Stimulated activated CD4-positive, alpha-beta T cell treated with anti-CD3 and anti-CD28 coated beads, Interleukin-12 subunit alpha, Interleukin-12 subunit beta, amount 100 ng/mL, for 4 hours (primary cell): ENCODE results near the gene CTNNA1.
"Not testable (repeated sequence)": the region's sequence is repeated elsewhere in the genome, so short reads cannot be mapped to it uniquely, and the experiment has no call there.

Source experiments
- DNase-seq: peaks from one replicate; pipeline ENCODE4 v3.0.0-alpha.2; 2020

CTNNA1 gene

GRCh38 chr5:138903130-138903775 lies 150.0 kb downstream of the CTNNA1 start:
- DNase-seq = no peak

DNA sequence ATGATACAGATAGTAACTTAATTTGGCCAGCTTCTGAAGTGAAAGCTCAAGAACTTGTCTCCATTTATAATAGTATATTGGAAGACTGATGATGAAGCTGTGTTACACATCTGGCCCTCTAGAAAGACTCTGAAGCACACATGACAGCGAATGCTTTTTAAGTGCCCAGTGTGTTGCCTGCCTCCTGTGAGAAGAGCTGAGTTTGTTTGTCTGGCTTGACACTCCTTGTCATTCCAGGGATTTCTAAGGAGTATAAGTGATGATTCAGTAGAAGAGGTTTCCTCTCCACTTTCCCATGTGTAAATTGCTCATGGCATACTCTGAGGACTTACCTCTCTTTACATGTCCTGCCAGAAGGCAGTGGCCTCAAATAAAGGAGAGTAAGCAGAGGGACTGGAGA lies 152.3 kb downstream of the CTNNA1 start:
- no peak for DNase-seq

DNA sequence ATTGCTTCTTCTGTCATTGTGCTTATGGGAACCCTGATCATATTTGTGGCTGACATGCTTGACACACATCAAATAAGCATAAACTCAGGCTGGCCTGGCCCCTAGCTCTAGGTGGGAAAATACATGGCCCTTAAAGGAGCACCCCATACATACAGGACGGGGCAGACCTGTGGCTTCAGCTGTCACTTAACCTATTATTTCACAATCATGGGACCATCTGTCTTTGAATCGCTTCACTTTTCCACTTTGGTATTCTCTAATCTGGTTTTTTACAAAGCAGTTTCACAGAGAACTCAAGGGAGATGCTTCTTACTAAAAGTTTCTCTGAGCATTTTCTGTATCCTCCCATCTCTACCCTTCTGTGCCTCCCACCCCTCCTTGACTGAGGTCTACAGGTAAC lies 156.5 kb downstream of the CTNNA1 start:
- no peak for DNase-seq

- no peak for DNase-seq
These were observed 157.4 kb downstream of the CTNNA1 start for GRCh38 chr5:138910546-138911185.

DNA sequence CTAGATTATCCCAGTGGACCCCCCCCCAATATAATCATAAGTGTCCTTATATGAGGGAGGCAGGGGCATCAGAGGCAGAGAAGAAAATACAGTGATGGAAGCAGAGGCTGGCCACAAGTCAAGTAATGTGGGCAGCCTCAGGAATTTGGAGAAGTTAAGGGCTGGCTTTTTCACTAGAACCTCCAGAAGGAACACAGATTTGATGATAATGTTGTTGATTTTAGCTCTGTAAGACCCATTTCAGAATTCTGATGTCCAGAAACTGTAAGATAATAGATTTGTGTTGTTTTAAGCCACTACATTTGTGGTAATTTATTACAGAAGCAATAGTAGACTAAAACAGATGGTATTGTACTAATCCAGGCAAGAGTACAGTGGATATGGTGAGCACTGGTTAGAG lies 158.2 kb downstream of the CTNNA1 start:
- no peak for DNase-seq

- DNase-seq = no peak
These were observed 158.9 kb downstream of the CTNNA1 start for GRCh38 chr5:138912093-138912492.

- DNase-seq = no peak
These were observed 160.5 kb downstream of the CTNNA1 start for GRCh38 chr5:138913773-138914172.

GRCh38 chr5:138914338-138914737 lies 161.1 kb downstream of the CTNNA1 start:
- DNase-seq = no peak

GRCh38 chr5:138918686-138919085 lies 165.5 kb downstream of the CTNNA1 start:
- no peak for DNase-seq

- no peak for DNase-seq
These were observed 167.0 kb downstream of the CTNNA1 start for GRCh38 chr5:138920181-138920580.

DNA sequence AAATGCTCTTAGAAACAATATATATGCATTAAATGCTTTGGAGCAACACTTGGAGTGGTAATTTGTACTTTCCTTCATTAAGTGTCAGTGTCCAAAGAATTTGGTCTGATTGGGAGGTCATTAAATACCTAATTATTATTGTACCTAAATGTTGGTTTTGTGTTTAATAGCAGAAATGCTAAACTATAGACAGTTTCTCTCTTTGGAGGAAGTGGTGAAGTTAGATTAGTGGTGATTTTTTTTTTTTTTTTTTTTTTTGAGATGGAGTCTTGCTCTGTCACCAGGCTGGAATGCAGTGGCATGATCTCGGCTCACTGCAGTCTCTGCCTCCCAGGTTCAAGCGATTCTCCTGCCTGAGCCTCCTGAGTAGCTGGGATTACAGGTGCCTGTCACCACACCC lies 168.1 kb downstream of the CTNNA1 start:
- not testable (repeated sequence) for DNase-seq

- no peak for DNase-seq
These were observed 169.3 kb downstream of the CTNNA1 start for GRCh38 chr5:138922494-138922893.

DNA sequence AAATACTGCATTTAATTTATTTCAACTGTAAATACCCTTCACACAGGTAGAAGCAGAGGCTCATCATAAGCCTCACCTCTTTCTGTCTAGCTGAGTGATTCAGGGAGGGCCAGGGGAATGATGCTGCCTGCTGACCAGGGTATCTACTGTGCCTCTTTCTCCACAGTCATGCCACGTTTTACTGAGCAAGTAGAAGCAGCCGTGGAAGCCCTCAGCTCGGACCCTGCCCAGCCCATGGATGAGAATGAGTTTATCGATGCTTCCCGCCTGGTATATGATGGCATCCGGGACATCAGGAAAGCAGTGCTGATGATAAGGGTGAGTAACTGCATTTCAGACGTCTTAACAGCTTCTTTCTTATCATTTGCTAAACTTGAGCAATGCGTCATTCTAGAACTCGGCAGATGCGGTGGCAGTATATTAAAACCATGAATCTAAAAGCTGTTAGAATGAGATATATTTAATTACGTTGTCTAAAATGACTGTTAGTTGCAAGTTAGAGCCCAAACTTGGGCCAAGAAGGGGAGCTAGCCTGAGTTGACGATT lies 171.9 kb downstream of the CTNNA1 start:
- no peak for DNase-seq

GRCh38 chr5:138926257-138926656 lies 173.0 kb downstream of the CTNNA1 start:
- no peak for DNase-seq

DNA sequence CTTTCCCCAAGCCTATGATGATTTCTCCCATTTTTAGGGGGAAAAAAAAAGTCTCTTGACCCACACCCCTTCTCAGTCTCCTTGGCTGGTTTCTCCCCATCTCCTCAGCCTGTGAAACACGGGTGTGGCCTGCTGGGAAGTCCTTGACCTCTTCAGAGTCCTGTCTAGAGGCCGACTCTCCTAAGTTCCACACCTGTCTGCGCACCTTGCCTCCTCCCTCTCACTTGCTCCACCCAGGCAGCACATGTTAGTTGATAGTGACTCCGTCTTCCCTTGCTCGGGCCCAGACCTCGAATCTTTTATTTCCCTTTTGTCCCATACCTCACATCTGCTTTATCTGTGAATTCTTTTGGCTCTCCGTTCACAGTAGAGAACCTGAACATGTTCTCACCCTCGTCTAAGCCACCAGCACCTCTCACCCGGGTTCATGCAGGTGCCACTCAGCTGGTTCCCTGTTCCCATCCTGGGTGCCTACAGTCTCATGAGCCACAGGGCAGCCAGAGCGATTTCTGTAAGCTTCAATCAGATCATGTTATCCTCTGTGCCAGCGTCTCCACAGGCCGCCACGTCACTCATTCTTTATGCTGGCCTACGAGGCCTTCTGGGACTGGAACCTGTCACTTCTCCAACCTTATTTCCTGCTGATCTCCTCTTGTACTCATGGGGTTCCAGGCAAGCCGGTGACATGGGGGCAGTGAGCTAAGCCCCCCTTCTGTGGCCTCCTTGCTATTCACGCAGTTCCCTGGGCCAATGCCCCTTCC lies 173.6 kb downstream of the CTNNA1 start:
- no peak for DNase-seq

DNA sequence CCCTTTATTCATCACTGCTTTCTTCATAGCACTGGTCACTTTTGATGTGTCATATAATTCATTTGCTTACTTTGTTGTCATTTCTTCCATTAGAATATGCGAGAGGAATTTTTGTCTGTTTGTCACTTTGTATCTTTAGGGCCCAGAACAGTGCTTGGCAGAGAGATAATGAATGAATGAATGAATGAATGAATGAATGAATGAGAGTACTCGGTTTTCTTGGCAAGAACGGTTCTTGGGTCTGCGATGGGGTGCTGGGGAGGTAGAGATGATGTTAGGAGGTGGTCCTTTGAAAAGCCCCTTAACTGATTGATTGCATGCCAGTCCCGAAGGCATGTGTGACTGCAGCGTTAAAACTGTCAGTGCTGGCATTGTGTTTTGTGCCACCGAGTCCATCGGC lies 174.3 kb downstream of the CTNNA1 start:
- DNase-seq = no peak

- DNase-seq = no peak
These were observed 174.8 kb downstream of the CTNNA1 start for GRCh38 chr5:138927979-138928378.

GRCh38 chr5:138929571-138929955 lies 176.3 kb downstream of the CTNNA1 start:
- DNase-seq = no peak

DNA sequence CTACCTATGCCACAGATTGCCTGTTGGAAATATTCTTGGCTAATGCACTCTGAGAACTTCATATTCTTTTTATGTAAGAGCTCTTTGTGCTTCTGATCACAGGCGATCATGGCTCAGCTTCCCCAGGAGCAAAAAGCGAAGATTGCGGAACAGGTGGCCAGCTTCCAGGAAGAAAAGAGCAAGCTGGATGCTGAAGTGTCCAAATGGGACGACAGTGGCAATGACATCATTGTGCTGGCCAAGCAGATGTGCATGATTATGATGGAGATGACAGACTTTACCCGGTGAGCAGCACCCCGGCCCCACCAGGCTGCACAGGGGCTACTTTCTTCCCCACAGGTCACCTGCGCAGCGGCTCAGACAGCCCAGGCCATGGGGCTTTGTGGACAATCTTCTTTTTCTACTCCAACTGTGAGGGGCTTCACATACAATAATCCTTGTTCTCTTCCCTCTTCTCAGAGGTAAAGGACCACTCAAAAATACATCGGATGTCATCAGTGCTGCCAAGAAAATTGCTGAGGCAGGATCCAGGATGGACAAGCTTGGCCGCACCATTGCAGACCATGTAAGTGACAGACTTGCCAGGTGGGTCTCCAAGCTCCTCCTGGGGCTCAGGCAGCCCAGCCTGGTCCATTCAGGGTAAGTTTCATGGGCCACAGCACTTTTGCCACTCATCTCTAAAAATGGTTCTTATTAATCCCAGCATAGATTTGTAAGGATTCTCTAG lies 177.3 kb downstream of the CTNNA1 start:
- no peak for DNase-seq

DNA sequence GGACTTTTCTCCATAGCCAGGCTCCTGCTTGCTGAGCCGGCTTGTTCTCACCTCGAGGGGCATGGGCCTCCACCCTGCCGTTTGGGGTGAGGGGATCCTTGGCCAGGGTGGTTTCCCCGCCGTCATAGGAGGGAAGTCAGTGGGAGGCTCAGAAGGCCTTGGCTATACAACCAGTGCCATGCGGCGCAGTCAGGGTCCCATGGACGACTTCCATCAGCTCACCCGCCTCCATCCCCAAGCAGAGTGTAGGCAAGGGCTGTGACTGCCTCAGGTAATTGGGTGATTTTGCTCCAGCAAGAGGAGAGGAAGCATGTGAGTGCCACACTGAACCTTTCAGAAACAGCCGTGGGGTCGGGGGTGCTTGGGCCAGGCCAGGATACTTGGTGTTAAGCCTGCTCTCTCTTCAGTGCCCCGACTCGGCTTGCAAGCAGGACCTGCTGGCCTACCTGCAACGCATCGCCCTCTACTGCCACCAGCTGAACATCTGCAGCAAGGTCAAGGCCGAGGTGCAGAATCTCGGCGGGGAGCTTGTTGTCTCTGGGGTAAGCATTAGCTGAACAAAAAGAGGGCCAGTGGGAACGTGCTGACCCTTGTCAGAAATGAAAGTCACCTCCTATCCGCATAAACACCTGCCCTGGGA lies 179.1 kb downstream of the CTNNA1 start:
- DNase-seq = no peak

DNA sequence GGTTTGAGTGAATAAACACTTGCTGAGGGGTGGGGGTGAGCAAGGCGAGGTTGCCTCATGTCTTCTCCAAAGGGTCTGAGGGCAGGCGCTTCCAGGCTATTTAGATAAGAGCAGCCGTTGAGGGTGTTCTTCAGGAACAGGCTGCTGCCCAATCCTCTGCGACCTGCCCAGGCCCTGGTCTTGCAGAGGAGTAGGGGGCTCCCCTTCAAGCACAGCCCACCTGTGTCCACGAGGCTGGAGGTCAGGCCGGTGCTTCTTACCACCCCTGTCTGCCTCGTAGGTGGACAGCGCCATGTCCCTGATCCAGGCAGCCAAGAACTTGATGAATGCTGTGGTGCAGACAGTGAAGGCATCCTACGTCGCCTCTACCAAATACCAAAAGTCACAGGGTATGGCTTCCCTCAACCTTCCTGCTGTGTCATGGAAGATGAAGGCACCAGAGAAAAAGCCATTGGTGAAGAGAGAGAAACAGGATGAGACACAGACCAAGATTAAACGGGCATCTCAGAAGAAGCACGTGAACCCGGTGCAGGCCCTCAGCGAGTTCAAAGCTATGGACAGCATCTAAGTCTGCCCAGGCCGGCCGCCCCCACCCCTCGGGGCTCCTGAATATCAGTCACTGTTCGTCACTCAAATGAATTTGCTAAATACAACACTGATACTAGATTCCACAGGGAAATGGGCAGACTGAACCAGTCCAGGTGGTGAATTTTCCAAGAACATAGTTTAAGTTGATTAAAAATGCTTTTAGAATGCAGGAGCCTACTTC lies 180.5 kb downstream of the CTNNA1 start:
- DNase-seq = no peak

- no peak for DNase-seq
These were observed 181.7 kb downstream of the CTNNA1 start for GRCh38 chr5:138934971-138935370.
